ENCODE data around the gene PSMD3. TPM values are rescaled to one million over a fixed set of nuclear protein-coding genes. Genes with fewer than 3 reads are reported as not detected.

PSMD3 gene
- total RNA-seq, 1 experiment from 2014 or later, result 174 TPM

GRCh38 chr17:40027614-40028012 is 47.0 kb downstream of the PSMD3 start:
- Histone ChIP-seq H2AFZ (ENCODE audit: low read length) (no peak overlapping the region), H3K4me2 (ENCODE audit: insufficient read depth, insufficient read length, low read length) (no peak overlapping the region), H2AK5ac (ENCODE audit: insufficient read length, low read length) (no peak overlapping the region), H3K18ac (ENCODE audit: insufficient read length, low read depth, low read length) (no peak overlapping the region), H2BK5ac (ENCODE audit: insufficient read length, low read length) (no peak overlapping the region), H4K91ac (ENCODE audit: insufficient read length, low read depth, low read length) (no peak overlapping the region), H3K23ac (ENCODE audit: insufficient read length, low read depth, low read length) (no peak overlapping the region), H3K23me2 (ENCODE audit: insufficient read length, low read depth, low read length, poor library complexity, severe bottlenecking) (no peaks in the 10 kb centered on the region), H3K79me1 (ENCODE audit: insufficient read depth, low read depth, low read length, poor library complexity, severe bottlenecking) (no peaks in the 10 kb centered on the region), H3K56ac (ENCODE audit: insufficient read length, low read depth, low read length) (no peak overlapping the region), H3K4ac (ENCODE audit: low read depth, low read length) (no peak overlapping the region), H2BK120ac (ENCODE audit: low read depth, low read length, poor library complexity, severe bottlenecking) (no peak overlapping the region), H4K20me1 (ENCODE audit: control insufficient read depth, insufficient read depth, insufficient read length) (no peaks in the 10 kb centered on the region), H3K4me1 (ENCODE audit: insufficient read depth, low read length) (no peaks in the 10 kb centered on the region), H3K79me2 (ENCODE audit: insufficient read depth, low read length) (no peaks in the 10 kb centered on the region), H3K27ac (ENCODE audit: insufficient read length, low read depth, low read length) (no peak overlapping the region), H2BK12ac (ENCODE audit: insufficient read length, low read depth, low read length) (no peak overlapping the region), H3K14ac (ENCODE audit: insufficient read depth, low read length) (no peak overlapping the region), H2BK20ac (ENCODE audit: low read depth, low read length, poor library complexity, severe bottlenecking) (no peak overlapping the region), H3K9ac (ENCODE audit: extremely low read depth, insufficient read length, low read length) (no peak overlapping the region), H4K5ac (ENCODE audit: insufficient read length, low read depth, low read length) (no peak overlapping the region), H4K8ac (replicated peaks; ENCODE audit: insufficient read length, low read depth, low read length) (no peak overlapping the region), H3T11ph (ENCODE audit: low read length) (no peak overlapping the region), H2BK15ac (ENCODE audit: low read depth, low read length) (no peak overlapping the region), H3K27me3 (ENCODE audit: insufficient read depth, low read length) (no peaks in the 10 kb centered on the region), H3K9me3 (ENCODE audit: control insufficient read depth, low read depth, low read length) (no peaks in the 10 kb centered on the region)
- DNase-seq, result no peak
- no peaks in the 10 kb centered on the region for H3K27me3 Mint-ChIP-seq (ENCODE audit: low read depth)
- peaks cover 40 to 75% (median 68%) of the 10 kb centered on the region in 3 experiments; a peak in 6 of 7 replicates for H3K36me3 Mint-ChIP-seq (ENCODE audit: insufficient read depth in 1 of 3, low read depth in 3 of 3)
- WGBS (ENCODE audit: extremely low coverage, insufficient read length, low lambda C conversion rate), result no CpG with 5 or more reads among the region's 5 CpGs
- no peaks in the 10 kb centered on the region for H3K9me3 Mint-ChIP-seq
- H3K4me3 Mint-ChIP-seq, result no peak overlapping the region
- TF ChIP-seq CTCF (conservative IDR thresholded peaks at IDR 0.05), result no peak
- peaks cover 1 to 7% of the 10 kb centered on the region in 2 experiments; a peak in 2 of 4 replicates for H3K4me1 Mint-ChIP-seq
- H3K27ac Mint-ChIP-seq, result no peak overlapping the region
